HG02884 (cell line): ENCODE results near the gene ARL8B.
A peak's percentile ranks its signal among the peaks of the same experiment; 100 is the strongest.
"Not testable (repeated sequence)": the region's sequence is repeated elsewhere in the genome, so short reads cannot be mapped to it uniquely, and the experiment has no call there.

ENCODE experiments used
- ATAC-seq: cut with Tn5 transposase; IDR thresholded peaks from one replicate; pipeline ENCODE4 v1.9.1; 2021; ENCODE audit warnings: mild to moderate bottlenecking, moderate library complexity; ENCODE audit not compliant: unreplicated experiment

Gene ARL8B

GRCh38 chr3:5143464-5143863, 21.4 kb downstream of the ARL8B start:
- ATAC-seq = no peak

GRCh38 chr3:5144316-5144994, 22.4 kb downstream of the ARL8B start:
- no peak for ATAC-seq

- no peak for ATAC-seq
Observed at GRCh38 chr3:5145120-5145519, 23.0 kb downstream of the ARL8B start.

- not testable (repeated sequence) for ATAC-seq
Observed at GRCh38 chr3:5147152-5147551, 25.1 kb downstream of the ARL8B start.

GRCh38 chr3:5149306-5149880, 27.3 kb downstream of the ARL8B start:
- ATAC-seq = no peak

- peak; percentile 63 for ATAC-seq
Observed at GRCh38 chr3:5151586-5151985, 29.5 kb downstream of the ARL8B start.

GRCh38 chr3:5153074-5153473, 31.0 kb downstream of the ARL8B start:
- ATAC-seq = no peak

GRCh38 chr3:5155241-5155640, 33.1 kb downstream of the ARL8B start:
- no peak for ATAC-seq

GRCh38 chr3:5160321-5160720, 38.2 kb downstream of the ARL8B start:
- no peak for ATAC-seq

GRCh38 chr3:5160940-5161858, 39.1 kb downstream of the ARL8B start:
- no peak for ATAC-seq

GRCh38 chr3:5162102-5162501, 40.0 kb downstream of the ARL8B start:
- ATAC-seq = no peak

- no peak for ATAC-seq
Observed at GRCh38 chr3:5165698-5166097, 43.6 kb downstream of the ARL8B start.

- no peak for ATAC-seq
Observed at GRCh38 chr3:5166846-5167245, 44.8 kb downstream of the ARL8B start.

GRCh38 chr3:5168110-5168509, 46.0 kb downstream of the ARL8B start:
- no peak for ATAC-seq

GRCh38 chr3:5169807-5170206, 47.7 kb downstream of the ARL8B start:
- no peak for ATAC-seq

- ATAC-seq = no peak
Observed at GRCh38 chr3:5170975-5171374, 48.9 kb downstream of the ARL8B start.

- no peak for ATAC-seq
Observed at GRCh38 chr3:5172018-5172417, 49.9 kb downstream of the ARL8B start.

- ATAC-seq = not testable (repeated sequence)
Observed at GRCh38 chr3:5179036-5179435, 56.9 kb downstream of the ARL8B start.

- peak; percentile 61 for ATAC-seq
Observed at GRCh38 chr3:5181469-5182141, 59.5 kb downstream of the ARL8B start.

GRCh38 chr3:5183714-5184113, 61.6 kb downstream of the ARL8B start:
- not testable (repeated sequence) for ATAC-seq

- no peak for ATAC-seq
Observed at GRCh38 chr3:5184499-5184898, 62.4 kb downstream of the ARL8B start.
